Karpas-422 (cell line): Measurements from ENCODE around the gene ADI1. TPM values are rescaled to one million over a fixed set of nuclear protein-coding genes. Genes with fewer than 3 reads are reported as not detected.

Source experiments
- DNase-seq: peaks from one replicate; pipeline ENCODE4 v3.0.0-alpha.2; 2015
- H2AFZ ChIP-seq: fragments of 200-600 bp; sonication (generic); 2 replicates; pipeline ENCODE4 v1.6.1; 2014; ENCODE audit warnings: antibody characterized with exemption, low read length, mixed read lengths
- H3K27ac ChIP-seq: fragments of 200-600 bp; sonication (generic); 2 replicates; pipeline ENCODE4 v1.5.1; 2014; ENCODE audit warnings: mild to moderate bottlenecking, low read length, moderate library complexity
- H3K27me3 ChIP-seq: fragments of 200-600 bp; sonication (generic); 2 replicates; pipeline ENCODE4 v1.6.1; 2014; ENCODE audit warnings: low read length, mixed read lengths
- H3K36me3 ChIP-seq: fragments of 200-600 bp; sonication (generic); 2 replicates; pipeline ENCODE4 v1.6.1; 2014; ENCODE audit warnings: low read length, mixed read lengths; ENCODE audit not compliant: insufficient read depth
- H3K4me1 ChIP-seq: fragments of 200-600 bp; sonication (generic); 2 replicates; pipeline ENCODE4 v1.6.1; 2014; ENCODE audit warnings: mild to moderate bottlenecking, low read length, mixed read lengths
- H3K4me2 ChIP-seq: fragments of 200-600 bp; sonication (generic); 2 replicates; pipeline ENCODE4 v1.6.1; 2014; ENCODE audit warnings: low read length, low read depth, mild to moderate bottlenecking; ENCODE audit not compliant: poor library complexity, severe bottlenecking
- H3K4me3 ChIP-seq: fragments of 200-600 bp; sonication (generic); 2 replicates; pipeline ENCODE4 v1.5.1; 2014; ENCODE audit warnings: mild to moderate bottlenecking, antibody characterized with exemption, low read length, mixed read lengths
- H3K79me2 ChIP-seq: fragments of 200-600 bp; sonication (generic); 2 replicates; pipeline ENCODE4 v1.6.1; 2014; ENCODE audit warnings: mild to moderate bottlenecking, low read length, mixed read lengths
- H3K9ac ChIP-seq: fragments of 200-600 bp; sonication (generic); 2 replicates; pipeline ENCODE4 v1.6.0; 2014; ENCODE audit warnings: low read length
- H3K9me2 ChIP-seq: fragments of 200-600 bp; sonication (generic), shearing (Covaris generic); replicated peaks from 2 replicates; pipeline ENCODE4 v1.6.0; 2014; ENCODE audit warnings: mild to moderate bottlenecking, low read length, moderate library complexity; ENCODE audit not compliant: insufficient read depth
- H3K9me3 ChIP-seq: fragments of 300-700, 200-600 bp; sonication (generic); 2 replicates; pipeline ENCODE4 v1.6.1; 2014; ENCODE audit warnings: low read length, mixed read lengths
- H4K20me1 ChIP-seq: fragments of 200-600 bp; sonication (generic); 2 replicates; pipeline ENCODE4 v1.6.1; 2014; ENCODE audit warnings: mild to moderate bottlenecking, antibody characterized with exemption, low read length, low read depth; ENCODE audit not compliant: insufficient read depth
- total RNA-seq: library from RNA; depleted of rRNA; stranded (reverse); fragments of >200 nt; shearing (Covaris generic); gene quantifications from 2 replicates; pipeline ENCODE4 v1.2.3, GENCODE V29; 2014; ENCODE audit warnings: low replicate concordance; rRNA removed

ADI1 gene
- 68.6 and 74.0 TPM in 2 replicates for total RNA-seq

DNA sequence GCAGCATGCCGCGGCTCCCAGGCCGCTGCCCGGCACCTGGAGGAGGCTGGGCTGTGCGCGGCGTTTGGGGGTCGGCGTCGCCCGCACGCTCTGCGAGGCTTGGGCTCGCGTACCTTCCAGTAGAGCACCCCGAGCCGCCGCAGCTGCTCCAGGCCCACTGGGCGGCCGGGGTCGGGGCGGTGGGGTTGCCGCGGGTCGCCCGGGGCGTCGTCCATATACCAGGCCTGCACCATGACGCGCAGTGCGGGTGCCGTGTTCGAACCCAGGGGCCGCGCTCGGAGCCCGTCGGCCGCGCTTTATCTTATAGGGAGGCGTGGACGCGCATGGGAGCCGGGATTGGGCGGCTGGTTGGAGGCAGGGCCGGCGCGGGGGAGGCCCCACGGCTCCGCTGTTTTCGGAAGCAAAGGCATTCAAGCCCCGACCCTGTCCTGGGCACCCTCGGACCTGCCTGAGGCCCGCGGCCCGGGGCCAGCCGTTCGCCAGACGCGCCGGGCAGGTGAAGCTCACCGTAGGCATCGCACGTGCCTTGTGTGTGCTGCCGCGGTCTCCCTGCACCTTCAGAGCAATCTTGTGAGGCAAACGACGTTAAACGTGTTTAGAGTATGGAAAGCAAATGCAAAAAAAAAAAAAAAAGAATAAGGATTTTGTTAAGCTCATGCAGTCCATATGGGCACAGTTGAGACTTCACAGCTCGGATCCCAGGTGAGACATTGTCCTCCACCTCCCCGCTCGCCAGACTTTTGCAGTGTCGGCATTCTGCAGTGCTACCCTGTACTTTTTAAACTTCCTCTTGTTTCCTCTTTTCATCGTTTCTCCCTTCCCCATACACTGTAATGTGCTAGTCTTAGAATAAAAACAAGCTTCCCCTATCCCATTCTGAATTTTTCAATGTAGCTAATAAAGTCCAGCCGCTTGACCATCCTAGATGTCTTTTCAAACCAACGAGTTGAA is at the start of gene ADI1:
Gene ADI1 (minus strand): TSS at position 277 of the 951 bp plus-strand sequence. CDS start 44 bp downstream, at position 233.
- Histone ChIP-seq H3K9ac (peak within 1 kb of the TSS; percentile 99), H3K9me3 (no peaks in the 10 kb centered on the region), H3K36me3 (peaks cover 20% of the 10 kb centered on the region), H3K79me2 (peaks cover 37% of the 10 kb centered on the region), H3K9me2 (no peaks in the 10 kb centered on the region), H3K4me1 (peaks cover 26% of the 10 kb centered on the region), H3K27ac (peak within 1 kb of the TSS; percentile 86), H3K4me3 (peak within 1 kb of the TSS; percentile 76), H2AFZ (peak within 1 kb of the TSS; percentile 40; the same call in 1 of the 2 replicates), H3K4me2 (peak within 1 kb of the TSS; percentile 91), H3K27me3 (no peaks in the 10 kb centered on the region), H4K20me1 (no peaks in the 10 kb centered on the region)
- peak; percentile 96 for DNase-seq

DNA sequence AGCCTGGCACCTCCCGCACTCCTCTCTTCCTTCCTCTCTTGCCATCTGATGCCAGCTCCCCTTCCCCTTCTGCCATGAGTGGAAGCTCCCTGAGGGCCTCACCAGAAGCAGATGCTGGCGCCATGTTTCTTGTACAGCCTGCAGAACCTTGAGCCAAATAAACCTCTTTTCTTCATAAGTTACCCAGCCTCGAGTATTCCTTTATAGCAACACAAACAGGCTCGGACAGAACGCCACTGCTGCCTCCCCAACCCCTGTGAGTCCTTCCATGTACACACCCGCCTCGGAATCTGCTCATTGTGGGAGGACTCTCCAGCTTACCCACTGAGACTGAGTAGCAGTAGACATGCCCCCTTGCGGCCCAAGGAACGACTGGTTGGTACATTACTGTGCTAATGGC is 47.5 kb upstream of the ADI1 start:
- no peak for DNase-seq
- Histone ChIP-seq H3K4me2 (no peak overlapping the region), H3K4me3 (no peak overlapping the region), H3K4me1 (peaks cover 10% of the 10 kb centered on the region), H3K79me2 (no peaks in the 10 kb centered on the region), H2AFZ (no peak overlapping the region), H4K20me1 (no peaks in the 10 kb centered on the region), H3K27me3 (no peaks in the 10 kb centered on the region), H3K9ac (no peak overlapping the region), H3K27ac (no peak overlapping the region), H3K36me3 (no peaks in the 10 kb centered on the region), H3K9me3 (no peaks in the 10 kb centered on the region), H3K9me2 (no peaks in the 10 kb centered on the region)

- Histone ChIP-seq H3K9ac (no peak overlapping the region), H3K4me2 (no peak overlapping the region)
These were observed 45.8 kb upstream of the ADI1 start for GRCh38 chr2:3565117-3565516.

GRCh38 chr2:3563521-3563976 is 44.2 kb upstream of the ADI1 start:
- H3K4me3 ChIP-seq: no peak overlapping the region
- peak overlapping the region; percentile 2 for H3K4me2 ChIP-seq
- H3K9ac ChIP-seq: no peak overlapping the region
- H2AFZ ChIP-seq: no peak overlapping the region
- no peak overlapping the region for H3K27ac ChIP-seq
- peaks cover 21% of the 10 kb centered on the region for H3K4me1 ChIP-seq
- no peak for DNase-seq
- H3K27me3 ChIP-seq: no peaks in the 10 kb centered on the region
- H4K20me1 ChIP-seq: no peaks in the 10 kb centered on the region
- peaks cover 10% of the 10 kb centered on the region for H3K79me2 ChIP-seq
- H3K36me3 ChIP-seq: no peaks in the 10 kb centered on the region
- no peaks in the 10 kb centered on the region for H3K9me3 ChIP-seq
- no peaks in the 10 kb centered on the region for H3K9me2 ChIP-seq

More at GRCh38 chr2:3565117-3565516, 45.8 kb upstream of the ADI1 start:
- Histone ChIP-seq H3K9me2 (no peaks in the 10 kb centered on the region), H3K9me3 (no peaks in the 10 kb centered on the region), H3K4me3 (no peak overlapping the region), H3K79me2 (no peaks in the 10 kb centered on the region), H4K20me1 (no peaks in the 10 kb centered on the region), H3K27me3 (no peaks in the 10 kb centered on the region), H3K36me3 (no peaks in the 10 kb centered on the region), H3K27ac (no peak overlapping the region), H3K4me1 (peaks cover 10% of the 10 kb centered on the region), H2AFZ (no peak overlapping the region)
- no peak for DNase-seq

DNA sequence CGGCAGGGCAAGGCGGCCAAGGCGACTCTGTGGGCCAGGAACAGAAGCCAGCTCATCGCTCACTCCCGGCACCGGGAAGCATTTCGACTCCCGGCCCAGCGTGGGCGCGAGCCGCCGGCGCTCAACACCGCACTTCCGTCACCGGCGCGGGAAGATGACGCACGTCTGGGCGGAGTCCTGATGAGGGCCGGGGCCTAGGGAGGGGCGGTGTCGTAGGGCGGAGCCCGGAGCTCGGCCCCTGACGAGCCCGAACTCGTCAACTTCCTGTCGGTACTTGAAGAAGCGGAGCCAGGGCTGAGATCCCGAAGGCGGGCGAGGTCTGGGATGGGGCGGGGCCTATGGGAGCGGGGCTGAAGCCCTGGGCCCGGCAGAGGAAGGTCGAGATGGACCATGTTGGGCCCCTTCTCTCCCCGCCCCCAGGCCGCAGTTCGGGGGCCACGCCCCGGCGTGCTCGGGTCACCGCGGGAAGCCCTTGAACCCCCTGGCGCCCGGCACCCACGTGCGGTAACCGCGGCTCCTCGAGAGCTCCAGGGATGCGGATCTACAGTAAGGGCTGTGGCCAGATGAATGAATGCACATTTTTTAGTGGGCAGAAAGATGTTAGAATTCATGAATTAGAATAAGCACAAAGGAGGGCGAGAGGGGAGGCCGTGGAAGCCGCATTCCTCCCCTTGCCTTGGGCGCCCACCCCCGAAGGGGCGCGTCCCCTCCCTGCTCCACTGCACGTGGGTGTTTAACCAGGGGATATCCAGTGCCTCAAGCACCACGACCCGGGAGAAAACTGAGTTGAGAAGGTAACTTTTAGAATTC is 39.1 kb upstream of the ADI1 start, which contains the start of gene RNASEH1:
Gene RNASEH1 (minus strand): TSS at position 129 of the 810 bp plus-strand sequence. CDS start 73 bp downstream, at position 56.
- peak within 1 kb of the TSS; percentile 88 for H3K27ac ChIP-seq
- H3K4me1 ChIP-seq: peaks cover 29% of the 10 kb centered on the region
- H3K36me3 ChIP-seq: peaks cover 34% of the 10 kb centered on the region
- peak within 1 kb of the TSS; percentile 91 for H3K4me3 ChIP-seq
- peaks cover 7% of the 10 kb centered on the region; the same call in 1 of the 2 replicates for H4K20me1 ChIP-seq
- H3K9me2 ChIP-seq: no peaks in the 10 kb centered on the region
- H3K27me3 ChIP-seq: no peaks in the 10 kb centered on the region
- peak within 1 kb of the TSS; percentile 94 for H3K9ac ChIP-seq
- peak within 1 kb of the TSS; percentile 83 for H2AFZ ChIP-seq
- no peaks in the 10 kb centered on the region for H3K9me3 ChIP-seq
- peak within 1 kb of the TSS; percentile 100 for H3K4me2 ChIP-seq
- H3K79me2 ChIP-seq: peaks cover 58% of the 10 kb centered on the region
- peak; percentile 100 for DNase-seq

GRCh38 chr2:3557639-3558204 is 38.4 kb upstream of the ADI1 start:
- H3K27ac ChIP-seq: peak overlapping the region; percentile 50
- H3K79me2 ChIP-seq: peaks cover 58% of the 10 kb centered on the region
- peaks cover 34% of the 10 kb centered on the region for H3K36me3 ChIP-seq
- no peak for DNase-seq
- H3K27me3 ChIP-seq: no peaks in the 10 kb centered on the region
- peak overlapping the region; percentile 91 for H3K4me3 ChIP-seq
- peaks cover 7% of the 10 kb centered on the region; the same call in 1 of the 2 replicates for H4K20me1 ChIP-seq
- peak overlapping the region; percentile 94 for H3K9ac ChIP-seq
- H3K9me2 ChIP-seq: no peaks in the 10 kb centered on the region
- H2AFZ ChIP-seq: no peak overlapping the region
- H3K9me3 ChIP-seq: no peaks in the 10 kb centered on the region
- H3K4me1 ChIP-seq: peaks cover 23% of the 10 kb centered on the region
- H3K4me2 ChIP-seq: peak overlapping the region; percentile 100

DNA sequence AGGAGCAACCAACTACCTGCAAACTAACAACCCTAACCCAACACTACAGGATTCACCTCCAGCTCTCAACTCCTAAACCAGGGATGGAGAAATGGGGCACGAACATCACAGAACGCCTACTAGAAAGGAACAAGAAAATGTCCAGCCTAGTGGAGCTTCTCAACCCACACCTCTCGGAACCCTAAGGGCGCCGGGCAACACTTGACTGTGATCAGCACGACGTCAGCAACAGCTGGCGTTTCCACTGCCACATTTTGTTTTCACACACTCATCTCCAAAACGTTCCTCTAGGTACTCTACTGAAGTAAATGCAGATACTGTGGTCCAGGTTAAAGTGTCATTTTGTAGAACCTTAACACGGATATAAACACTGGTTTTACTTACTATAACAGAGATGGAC is 34.6 kb upstream of the ADI1 start:
- DNase-seq: no peak
- Histone ChIP-seq H3K4me1 (peaks cover 16% of the 10 kb centered on the region), H3K9me3 (no peaks in the 10 kb centered on the region), H3K79me2 (peaks cover 52% of the 10 kb centered on the region), H4K20me1 (peaks cover 7% of the 10 kb centered on the region; the same call in 1 of the 2 replicates), H3K9me2 (no peaks in the 10 kb centered on the region), H2AFZ (no peak overlapping the region), H3K4me3 (no peak overlapping the region), H3K27me3 (no peaks in the 10 kb centered on the region), H3K36me3 (peaks cover 52% of the 10 kb centered on the region), H3K9ac (no peak overlapping the region), H3K27ac (no peak overlapping the region), H3K4me2 (no peak overlapping the region)
